HG03439 (cell line): ENCODE measurements around the gene PRTN3.
"Not testable (repeated sequence)": the region's sequence is repeated elsewhere in the genome, so short reads cannot be mapped to it uniquely, and the experiment has no call there.

Experiments used
- ATAC-seq: cut with Tn5 transposase; IDR thresholded peaks from one replicate; pipeline ENCODE4 v1.9.1; 2021; ENCODE audit warnings: mild to moderate bottlenecking, moderate library complexity; ENCODE audit not compliant: unreplicated experiment

Gene PRTN3

DNA sequence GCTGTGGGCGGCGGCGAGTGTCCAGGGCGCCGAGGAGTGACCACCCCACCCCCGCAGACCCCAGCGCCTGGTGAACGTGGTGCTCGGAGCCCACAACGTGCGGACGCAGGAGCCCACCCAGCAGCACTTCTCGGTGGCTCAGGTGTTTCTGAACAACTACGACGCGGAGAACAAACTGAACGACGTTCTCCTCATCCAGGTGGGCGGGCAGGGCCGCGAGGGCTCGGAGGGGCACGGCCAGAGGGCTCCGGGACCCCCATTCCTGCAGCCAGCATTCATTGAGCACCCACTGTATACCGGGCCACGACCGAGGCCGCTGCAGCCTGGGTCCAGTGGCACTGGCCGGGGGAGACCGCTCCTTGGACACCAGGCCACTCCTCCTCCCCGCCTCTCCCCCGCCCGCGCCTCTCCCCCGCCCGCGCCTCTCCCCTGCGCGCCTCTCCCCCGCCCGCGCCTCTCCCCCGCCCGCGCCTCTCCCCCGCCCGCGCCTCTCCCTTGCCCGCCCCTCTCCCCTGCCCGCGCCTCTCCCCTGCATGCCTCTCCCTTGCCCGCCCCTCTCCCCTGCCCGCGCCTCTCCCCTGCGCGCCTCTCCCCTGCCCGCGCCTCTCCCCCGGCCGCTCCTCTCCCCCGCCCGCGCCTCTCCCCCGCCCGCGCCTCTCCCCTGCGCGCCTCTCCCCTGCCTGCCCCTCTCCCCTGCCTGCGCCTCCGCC is 3.2 kb downstream of the PRTN3 start:
- ATAC-seq, result no peak

DNA sequence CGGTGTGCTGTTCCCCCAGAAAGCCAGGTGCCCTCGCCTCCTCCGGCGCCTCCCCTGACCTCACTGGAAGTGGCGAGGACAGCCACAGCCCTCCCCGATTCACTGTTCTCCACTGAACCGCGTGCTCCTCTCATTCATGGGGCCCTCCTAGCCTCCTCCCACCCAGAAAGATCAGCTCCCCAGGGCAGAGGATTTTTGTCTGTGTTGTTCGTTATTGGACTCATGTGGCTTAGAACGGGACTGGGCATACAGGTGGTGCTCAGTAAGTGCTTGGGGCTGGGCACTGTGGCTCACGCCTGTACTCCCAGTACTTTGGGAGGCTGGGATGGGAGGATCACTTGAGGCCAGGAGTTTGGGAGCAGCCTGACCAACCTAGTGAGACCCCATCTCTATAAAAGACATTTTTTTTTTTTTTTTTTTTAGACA is 3.8 kb downstream of the PRTN3 start:
- no peak for ATAC-seq

DNA sequence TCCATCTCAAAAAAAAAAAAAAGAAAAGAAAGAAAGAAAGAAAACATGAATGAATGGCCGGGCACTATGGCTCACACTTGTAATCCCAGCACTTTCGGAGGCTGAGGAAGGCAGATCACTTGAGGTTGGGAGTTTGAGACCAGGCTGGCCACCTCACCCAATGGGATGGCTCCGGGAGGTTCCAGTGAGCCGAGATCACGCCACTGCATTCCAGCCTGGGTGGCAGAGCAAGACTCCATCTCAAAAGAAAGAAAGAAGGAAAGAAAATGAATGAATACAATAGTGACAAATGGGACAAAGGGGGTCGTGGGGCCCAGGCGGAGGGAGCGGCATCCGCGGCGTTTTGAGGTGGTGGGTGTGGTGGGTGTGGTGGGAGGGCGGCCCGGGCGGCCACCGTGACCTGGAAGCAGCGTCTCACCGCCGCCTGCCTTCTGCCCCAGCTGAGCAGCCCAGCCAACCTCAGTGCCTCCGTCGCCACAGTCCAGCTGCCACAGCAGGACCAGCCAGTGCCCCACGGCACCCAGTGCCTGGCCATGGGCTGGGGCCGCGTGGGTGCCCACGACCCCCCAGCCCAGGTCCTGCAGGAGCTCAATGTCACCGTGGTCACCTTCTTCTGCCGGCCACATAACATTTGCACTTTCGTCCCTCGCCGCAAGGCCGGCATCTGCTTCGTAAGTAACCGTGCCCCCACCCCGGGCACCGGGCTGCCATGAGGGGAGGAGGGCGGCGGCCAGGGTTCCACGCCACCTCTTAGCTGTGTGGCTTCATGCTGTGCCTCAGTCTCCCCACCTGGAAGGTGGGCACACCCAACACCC is 5.1 kb downstream of the PRTN3 start:
- no peak for ATAC-seq

DNA sequence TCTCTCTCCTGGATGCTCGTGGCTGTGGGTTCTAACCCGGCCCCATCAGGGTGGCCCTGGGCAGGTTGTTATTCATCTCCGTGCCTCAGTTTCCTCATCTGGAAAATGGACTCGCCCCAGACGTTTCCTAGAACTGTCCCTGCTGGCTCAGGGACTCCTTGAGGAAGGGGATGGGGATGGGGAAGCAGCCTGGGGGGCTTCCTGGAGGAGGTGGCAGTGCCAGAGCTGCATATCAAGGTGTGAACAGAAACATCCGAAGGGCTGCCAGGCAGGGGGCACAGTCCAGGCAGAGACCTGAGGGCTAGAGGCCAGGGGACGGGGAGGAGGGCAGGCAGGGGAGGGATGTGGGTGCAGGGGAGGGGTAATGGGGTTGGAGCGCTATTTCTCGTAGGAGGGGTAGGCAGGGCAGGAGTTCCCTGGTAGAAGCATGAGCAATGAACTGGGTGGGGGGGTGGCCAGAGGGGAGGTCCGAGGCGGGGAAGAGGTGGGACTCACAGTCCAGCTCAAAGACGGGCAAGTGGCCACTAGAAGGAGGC is 7.7 kb downstream of the PRTN3 start:
- ATAC-seq, result no peak

DNA sequence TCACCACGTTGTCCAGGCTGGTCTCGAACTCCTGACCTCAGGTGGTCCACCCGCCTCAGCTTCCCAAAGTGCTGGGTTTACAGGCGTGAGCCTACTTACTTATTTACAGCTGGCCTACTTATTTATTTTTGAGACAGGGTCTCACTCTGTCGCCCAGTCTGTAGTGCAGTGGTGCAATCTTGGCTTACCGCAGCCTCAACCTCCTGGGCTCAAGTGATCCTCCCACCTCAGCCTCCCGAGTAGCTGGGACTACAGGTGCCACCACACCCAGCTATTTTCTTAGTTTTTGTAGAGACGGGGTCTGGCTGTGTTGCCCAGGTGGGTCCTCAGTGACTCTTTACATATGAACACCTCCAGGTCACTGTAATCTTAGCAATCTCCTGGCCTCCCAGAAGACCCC is 8.4 kb downstream of the PRTN3 start:
- not testable (repeated sequence) for ATAC-seq

DNA sequence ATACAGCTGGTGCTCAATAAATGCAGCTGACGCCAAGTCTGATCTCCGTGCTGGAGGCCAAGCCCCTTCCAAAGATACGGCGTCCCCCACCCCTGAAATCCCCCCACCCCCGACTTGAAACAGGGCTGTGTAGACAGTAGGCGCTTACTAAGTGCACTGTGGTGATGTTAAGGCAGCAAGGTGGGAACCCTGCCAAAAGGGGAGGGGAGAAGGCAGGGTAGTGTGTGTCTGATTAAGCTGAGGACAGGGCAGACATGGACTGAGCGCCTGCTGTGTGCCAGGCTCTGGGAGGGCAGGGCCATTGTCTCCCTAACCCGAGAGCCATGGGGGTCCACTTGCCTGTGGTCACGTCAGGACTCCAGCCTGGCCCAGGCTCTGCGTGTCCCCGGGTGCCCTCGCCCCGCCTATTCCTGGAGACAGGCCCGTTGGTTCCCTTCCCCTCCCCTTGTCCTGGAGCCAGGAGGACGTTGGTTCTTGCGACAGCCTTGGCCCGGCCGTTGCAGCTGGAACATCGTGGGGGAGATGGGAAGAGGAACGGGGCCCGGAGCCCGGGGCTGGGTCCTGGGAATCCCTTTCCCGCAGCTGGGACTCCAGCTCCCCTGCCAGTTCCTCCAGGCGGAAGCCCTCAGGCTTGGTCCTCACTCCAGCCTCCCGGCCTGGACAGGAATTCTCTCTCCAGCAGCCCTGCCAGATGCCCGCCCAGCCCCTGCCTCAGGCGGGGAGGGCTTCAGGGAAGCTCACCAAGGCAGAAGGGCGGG is 9.6 kb downstream of the PRTN3 start:
- ATAC-seq, result no peak

DNA sequence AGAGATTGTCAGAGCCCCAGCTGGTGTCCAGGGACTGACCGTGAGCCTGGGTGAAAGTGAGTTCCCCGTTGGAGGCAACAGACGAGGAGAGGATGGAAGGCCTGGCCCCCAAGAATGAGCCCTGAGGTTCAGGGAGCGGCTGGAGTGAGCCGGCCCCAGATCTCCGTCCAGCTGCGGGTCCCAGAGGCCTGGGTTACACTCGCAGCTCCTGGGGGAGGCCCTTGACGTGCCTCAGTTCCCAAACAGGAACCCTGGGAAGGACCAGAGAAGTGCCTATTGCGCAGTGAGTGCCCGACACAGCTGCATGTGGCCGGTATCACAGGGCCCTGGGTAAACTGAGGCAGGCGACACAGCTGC is 10.2 kb downstream of the PRTN3 start:
- ATAC-seq, result no peak

DNA sequence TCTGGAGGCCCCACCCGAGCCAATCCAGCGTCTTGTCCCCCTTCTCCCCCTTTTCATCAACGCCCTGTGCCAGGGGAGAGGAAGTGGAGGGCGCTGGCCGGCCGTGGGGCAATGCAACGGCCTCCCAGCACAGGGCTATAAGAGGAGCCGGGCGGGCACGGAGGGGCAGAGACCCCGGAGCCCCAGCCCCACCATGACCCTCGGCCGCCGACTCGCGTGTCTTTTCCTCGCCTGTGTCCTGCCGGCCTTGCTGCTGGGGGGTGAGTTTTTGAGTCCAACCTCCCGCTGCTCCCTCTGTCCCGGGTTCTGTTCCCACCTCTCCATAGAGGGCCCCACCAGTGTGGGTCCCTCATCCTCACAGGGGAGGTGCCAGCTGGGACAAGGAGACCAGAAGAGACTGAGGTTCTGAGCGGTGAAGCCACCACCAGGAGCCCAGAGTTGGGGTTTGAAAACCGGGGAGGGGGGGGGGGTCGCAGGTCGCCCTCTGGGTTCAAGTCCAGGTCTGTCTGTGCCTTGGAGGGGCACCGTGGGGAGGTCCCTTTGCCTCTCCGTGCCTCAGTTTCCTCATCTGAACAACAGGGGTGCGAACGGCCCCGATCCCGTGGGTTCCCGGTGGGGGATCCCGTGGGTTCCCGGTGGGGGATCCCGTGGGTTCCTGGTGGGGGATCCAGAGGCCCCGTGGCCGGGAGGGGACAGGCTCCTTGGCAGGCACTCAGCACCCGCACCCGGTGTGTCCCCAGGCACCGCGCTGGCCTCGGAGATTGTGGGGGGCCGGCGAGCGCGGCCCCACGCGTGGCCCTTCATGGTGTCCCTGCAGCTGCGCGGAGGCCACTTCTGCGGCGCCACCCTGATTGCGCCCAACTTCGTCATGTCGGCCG is 11.6 kb downstream of the PRTN3 start, which contains the start of gene ELANE:
Gene ELANE, plus strand, starts transcription at position 168 of the 878 bp plus-strand sequence. Its CDS starts 26 bp downstream, at position 194.
- no peak for ATAC-seq

DNA sequence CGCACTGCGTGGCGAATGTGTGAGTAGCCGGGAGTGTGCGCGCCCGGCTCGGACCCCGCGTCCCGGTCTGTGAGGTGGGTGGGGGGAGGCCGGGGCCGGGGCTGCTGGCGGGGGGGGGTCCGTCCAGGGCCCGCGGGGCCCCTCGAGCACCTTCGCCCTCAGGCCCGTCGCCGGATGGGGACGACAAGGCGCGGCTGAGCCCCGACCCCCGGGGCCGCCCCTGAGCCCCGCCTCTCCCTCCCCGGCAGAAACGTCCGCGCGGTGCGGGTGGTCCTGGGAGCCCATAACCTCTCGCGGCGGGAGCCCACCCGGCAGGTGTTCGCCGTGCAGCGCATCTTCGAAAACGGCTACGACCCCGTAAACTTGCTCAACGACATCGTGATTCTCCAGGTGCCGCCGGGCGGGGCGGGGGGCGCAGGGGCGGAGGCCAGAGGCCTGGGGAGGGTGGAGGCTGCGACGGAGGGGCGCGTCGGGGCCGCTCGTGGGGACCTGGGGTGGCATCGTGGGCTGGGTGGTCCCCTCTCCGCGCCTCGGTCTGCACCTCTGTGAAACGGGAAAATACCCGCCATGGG is 12.3 kb downstream of the PRTN3 start:
- ATAC-seq, result no peak

DNA sequence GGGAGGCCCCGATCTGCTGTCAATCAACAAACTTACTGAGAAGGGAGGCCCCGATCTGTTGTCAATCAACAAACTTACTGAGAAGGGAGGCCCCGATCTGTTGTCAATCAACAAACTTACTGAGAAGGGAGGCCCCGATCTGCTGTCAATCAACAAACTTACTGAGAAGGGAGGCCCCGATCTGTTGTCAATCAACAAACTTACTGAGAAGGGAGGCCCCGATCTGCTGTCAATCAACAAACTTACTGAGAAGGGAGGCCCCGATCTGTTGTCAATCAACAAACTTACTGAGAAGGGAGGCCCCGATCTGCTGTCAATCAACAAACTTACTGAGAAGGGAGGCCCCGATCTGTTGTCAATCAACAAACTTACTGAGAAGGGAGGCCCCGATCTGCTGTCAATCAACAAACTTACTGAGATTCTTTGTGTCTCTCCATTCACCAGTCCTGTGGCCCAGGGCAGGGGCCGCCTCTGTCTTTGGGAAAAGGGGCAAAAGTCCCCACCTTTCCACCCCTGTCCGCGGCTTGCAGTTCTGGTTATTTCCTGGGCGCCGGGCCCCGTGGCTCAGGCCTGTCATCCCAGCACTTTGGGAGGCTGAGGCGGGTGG is 12.9 kb downstream of the PRTN3 start:
- ATAC-seq, result not testable (repeated sequence)

DNA sequence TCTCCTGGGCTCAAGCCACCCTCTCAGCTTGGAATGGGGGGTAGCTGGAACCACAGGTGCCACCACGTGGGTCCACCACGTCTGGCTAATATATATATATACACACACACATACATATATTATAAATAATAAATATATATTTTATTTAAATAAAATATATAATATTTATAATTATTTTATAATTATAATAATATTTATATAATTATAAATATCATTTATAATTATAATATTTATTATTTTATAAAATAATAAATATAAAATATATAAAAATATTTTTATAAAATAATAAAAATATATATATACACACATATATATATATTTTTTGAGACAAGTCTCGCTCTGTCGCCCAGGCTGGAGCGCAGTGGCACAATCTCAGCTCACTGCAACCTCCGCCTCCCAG is 13.8 kb downstream of the PRTN3 start:
- ATAC-seq, result no peak

DNA sequence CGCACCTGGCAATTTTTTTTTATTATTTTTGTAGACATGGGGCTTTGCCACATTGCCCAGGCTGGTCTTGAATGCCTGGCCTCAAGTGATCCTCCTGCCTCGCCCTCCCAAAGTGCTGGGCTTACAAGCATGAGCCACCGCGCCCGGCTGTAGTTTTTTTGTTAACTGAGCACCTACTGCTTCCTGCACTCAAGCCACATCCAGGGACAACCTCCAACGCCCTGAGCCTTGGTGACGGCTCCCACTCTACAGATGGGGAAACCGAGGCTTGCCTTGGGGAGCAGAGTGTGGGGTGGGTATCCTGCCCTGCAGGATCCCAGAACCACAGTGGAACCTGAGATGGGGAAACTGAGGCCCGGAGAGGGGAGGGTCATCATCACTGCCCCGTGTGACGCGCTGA is 14.3 kb downstream of the PRTN3 start:
- ATAC-seq, result no peak

DNA sequence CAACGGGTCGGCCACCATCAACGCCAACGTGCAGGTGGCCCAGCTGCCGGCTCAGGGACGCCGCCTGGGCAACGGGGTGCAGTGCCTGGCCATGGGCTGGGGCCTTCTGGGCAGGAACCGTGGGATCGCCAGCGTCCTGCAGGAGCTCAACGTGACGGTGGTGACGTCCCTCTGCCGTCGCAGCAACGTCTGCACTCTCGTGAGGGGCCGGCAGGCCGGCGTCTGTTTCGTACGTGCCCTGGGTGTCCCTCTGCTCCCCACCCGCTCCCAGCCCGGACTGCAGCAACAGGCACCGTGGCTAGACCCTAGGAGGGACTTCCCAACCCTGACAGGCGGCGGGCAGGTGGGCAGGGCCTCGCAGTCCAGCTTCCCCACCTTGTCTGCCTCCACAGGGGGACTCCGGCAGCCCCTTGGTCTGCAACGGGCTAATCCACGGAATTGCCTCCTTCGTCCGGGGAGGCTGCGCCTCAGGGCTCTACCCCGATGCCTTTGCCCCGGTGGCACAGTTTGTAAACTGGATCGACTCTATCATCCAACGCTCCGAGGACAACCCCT is 14.8 kb downstream of the PRTN3 start:
- ATAC-seq, result no peak

DNA sequence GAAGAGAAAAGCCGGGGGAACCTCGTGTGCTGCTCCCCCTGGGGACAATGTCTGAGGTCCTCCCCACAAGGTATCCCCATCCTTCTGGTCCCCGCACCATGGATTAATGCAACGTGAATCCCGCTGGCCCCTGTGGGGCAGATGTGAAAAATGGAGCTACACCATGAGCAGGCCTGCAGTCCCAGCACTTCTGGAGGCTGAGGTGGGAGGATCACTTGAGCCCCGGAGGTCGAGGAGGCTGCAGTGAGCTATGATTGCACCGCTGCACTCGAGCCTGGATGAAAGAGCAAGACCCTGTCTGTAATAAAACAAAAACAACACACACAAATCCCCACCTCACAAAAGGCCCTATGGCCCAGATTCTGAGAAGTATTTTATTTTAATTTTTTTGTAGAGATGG is 17.5 kb downstream of the PRTN3 start:
- ATAC-seq, result no peak

DNA sequence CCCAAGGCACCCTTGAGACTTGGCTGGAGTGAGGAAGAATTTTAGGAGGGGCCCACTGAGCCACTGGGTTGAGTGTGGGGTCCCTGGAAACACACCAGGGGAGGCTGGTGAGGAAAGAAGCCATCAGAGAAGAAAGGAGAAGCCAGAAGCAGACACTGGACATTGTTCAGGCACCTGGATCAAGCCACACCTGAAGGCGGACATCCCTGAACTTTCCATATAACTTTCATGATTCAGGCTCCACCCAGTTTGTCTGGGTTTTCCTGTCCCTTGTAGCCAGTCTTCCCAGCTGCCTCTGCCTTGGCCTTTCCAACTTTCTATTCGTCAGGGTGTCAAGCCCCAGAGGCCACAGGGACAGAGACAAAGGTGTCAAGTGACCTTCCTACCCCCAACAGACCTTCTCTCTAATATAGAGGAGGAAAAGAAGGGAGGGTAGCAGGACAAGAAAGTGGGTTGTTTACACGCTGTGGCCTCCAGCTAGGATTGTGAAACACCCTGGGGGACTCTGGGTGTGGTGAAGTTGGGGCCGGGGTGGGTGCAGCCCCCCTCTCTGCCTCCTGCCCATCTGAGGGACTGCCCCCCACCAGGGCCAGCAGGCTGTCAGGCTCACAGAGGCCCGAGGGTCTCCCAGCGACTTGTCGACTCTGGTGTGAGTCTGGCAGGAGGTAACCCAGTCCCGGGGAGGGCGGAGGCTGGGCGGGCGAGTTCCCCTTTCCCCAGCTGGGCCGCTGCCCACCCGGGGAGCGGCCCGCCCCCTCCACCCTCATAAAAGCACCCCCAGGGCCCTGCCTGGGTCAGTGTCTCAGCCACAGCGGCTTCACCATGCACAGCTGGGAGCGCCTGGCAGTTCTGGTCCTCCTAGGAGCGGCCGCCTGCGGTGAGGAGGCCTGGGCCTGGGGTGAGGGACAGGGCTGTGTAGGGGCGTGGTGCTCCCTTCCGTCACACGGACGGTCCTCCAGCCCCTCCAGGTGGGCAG is 18.4 kb downstream of the PRTN3 start, which contains the start of gene CFD:
Gene CFD, plus strand, starts transcription at position 797 of the 976 bp plus-strand sequence. Its CDS starts 26 bp downstream, at position 823.
- no peak for ATAC-seq

DNA sequence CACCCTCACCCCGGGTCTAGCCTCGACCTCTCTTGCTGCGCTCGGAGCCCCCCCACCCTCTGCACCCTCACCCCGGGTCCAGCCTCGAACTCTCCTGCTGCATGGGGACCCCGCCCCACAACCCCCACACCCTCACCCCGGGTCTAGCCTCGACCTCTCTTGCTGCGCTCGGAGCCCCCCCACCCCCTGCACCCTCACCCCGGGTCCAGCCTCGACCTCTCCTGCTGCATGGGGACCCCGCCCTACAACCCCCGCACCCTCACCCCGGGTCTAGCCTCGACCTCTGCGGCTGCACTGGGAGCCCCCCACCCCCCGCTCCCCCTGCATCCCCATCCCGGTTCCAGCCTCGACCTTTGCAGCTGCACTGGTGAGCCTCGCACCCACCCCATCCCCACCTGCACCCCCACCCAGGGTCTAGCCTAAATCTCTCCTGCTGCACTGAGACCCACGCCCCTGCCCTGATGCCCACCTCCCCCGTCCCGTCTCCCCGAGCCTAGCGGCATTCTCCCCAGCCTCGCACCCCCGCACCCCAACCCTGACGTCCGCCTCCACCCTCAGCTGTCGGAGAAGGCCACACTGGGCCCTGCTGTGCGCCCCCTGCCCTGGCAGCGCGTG is 20.4 kb downstream of the PRTN3 start:
- ATAC-seq, result no peak

DNA sequence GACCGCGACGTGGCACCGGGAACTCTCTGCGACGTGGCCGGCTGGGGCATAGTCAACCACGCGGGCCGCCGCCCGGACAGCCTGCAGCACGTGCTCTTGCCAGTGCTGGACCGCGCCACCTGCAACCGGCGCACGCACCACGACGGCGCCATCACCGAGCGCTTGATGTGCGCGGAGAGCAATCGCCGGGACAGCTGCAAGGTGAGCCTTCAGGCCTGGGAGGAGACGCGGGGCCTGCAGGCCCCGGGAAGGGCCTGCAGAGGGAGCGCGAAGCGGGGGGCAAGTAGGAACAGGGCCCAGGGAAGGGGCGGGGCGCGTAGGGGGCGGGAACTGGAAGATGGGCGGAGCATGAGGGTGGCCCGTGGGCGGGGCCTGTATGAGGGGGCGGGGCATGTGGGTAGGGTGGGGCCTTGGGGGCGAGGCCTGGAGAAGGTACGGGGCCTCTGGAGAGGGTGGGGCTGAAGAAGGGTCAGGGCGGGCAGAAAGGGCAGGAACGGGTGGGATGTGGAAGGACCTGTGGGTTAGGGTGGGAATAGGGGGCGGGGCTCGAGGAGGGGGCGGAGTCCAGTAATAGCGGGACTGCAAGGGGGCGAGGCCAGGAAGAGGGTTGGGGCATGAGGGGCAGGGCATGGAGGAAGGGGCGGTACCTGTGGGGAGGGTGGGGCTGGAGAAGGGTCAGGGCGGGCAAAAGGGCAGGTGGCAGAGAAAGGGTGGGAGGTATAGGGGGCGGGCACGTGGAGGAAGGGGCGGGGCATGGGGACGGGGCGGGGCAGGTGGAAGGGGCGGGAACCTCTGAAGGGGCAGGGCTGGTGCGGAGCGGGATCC is 21.2 kb downstream of the PRTN3 start:
- no peak for ATAC-seq
